Activated CD4-positive, alpha-beta T cell treated with anti-CD3 and anti-CD28 coated beads, Interleukin-2, amount 50 U/mL, for 48 hours (primary cell): ENCODE measurements around the gene MRPS22.
"Not testable (repeated sequence)": the region's sequence is repeated elsewhere in the genome, so short reads cannot be mapped to it uniquely, and the experiment has no call there.

Experiments
- DNase-seq, 2 experiments: peaks; one replicate each; pipeline ENCODE4 v3.0.0-alpha.2; 2020

Gene MRPS22

DNA sequence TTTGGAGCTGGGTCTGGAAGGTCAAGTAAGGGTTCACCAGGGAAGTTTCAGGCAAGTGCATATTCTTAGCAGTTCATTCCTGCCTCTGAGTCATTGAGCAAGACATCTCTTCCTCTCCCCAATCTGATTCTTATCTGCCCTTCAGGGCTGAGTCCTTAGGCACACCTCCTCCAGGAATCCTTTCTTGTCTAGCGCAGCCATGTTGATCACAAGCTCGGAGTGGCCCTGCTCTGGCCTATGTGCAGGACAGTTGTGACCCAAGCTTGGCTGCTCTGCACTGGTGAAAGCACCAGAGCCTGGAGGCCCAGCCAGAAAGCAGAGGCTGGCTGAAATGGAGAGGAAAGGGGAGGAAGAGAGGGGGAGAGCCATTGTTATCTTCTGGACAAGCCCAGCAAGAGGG is 30.9 kb upstream of the MRPS22 start:
- DNase-seq = no peak

DNA sequence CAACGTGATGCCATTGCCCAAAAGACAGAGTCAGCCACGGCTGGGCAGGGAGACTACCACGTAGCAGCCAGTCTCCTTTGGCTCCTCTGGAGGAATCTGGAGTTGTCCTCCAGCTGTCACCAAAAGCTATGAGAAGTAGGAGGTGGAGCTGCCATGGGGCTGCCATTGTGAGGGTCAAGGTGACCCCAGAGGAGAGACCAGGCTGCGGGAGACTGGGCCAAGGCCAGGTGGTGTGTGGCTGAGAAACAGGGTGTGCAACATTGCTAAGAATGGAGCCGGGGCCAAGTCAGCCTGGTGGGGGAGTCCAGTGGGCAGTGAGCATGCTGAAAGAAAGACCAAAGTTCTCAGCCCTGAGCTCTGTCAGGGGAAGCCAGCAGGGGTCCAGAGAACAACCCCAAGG is 29.9 kb upstream of the MRPS22 start:
- DNase-seq = no peak

DNA sequence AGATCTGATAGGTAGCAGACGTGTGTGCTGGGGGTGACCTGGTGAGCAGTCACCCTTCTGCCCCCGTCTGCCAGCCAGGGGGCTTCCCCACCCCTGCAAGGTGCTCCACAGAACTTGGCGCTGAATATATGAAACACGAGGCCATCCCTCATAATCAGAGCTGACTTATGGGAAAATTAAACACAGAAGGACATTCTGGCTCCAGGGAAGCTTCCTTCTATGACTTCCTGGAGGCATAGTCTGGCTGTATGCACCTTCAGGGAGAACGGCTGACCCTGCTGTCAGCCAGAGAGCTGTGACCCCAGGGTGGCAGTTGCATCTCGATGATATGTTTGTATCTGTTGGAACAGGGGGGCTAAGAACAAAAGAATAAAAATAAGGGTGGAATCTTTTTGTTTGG is 26.6 kb upstream of the MRPS22 start:
- no peak for DNase-seq

DNA sequence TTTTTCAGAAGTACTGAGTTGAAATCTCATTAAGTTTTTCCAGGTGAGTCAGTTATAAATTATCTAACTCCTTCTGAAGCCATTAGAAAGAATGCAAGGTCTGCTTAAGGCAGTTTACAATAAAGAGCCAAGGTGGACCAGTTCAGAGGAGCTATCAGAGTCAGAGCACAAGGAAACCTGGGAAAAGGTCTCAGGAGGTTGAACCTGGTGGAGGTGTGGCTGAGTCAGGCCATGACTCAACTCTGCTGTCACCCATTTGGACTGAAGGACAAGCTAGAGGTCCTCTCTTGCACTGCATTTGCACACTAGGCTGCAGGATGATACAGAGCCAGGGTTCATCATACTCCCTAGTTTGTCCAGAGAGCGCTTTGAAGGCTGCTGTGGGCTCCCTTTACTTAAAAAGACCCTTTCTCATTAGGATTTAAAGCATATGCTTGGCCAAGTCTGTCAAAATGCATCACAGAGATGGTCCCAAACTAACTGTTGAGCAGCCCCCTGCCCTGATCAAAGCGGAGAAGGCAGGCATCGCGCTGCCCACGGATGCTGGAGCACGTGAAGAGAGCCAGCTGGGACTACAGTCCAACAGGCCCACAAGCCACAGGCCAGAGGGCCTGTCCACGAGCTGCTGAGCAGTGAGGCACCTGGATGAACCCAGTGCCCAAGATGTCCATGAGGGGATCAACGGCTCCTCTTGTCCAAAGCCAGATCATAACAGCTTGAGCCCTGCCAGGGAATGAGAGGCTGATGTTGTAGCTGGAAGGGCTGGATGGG is 26.0 kb upstream of the MRPS22 start:
- no peak for DNase-seq

DNA sequence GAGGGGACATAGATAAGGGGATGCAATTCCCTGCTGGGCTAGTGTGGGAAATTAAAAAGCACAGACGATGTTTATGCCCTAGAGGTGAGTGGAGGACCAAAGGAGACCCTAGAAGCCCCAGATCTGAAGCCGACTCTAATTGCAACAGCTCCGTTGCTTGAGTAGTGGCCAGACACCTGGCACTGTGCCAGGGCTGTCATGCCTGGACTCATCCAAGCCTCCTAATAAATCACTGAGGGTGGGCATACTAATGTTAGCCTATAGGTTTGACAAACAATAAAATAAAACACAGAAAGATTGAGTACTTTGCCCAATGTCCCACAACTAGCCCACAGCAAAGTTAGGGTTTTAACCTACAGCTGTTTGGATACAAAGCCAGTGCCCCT is 25.4 kb upstream of the MRPS22 start:
- no peak for DNase-seq

DNA sequence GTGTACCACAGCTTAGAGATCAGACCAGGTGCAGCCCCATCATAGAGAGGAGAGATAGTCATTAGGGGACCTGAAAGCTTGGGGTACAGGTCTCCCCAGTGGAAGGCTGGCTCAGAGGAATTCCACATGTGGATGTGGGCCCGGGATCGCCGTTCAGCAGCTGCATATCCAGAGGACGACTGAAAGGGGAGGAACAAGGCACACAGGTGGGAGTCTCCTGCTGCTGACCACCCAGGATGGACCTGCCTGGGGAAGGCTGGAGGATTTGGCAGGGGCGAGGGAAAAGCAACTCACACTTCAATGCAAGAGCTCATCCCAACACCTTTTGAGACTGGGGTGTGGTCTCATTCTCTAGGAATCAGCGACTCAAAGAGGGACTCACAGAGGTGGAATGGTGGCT is 25.0 kb upstream of the MRPS22 start:
- DNase-seq = no peak

DNA sequence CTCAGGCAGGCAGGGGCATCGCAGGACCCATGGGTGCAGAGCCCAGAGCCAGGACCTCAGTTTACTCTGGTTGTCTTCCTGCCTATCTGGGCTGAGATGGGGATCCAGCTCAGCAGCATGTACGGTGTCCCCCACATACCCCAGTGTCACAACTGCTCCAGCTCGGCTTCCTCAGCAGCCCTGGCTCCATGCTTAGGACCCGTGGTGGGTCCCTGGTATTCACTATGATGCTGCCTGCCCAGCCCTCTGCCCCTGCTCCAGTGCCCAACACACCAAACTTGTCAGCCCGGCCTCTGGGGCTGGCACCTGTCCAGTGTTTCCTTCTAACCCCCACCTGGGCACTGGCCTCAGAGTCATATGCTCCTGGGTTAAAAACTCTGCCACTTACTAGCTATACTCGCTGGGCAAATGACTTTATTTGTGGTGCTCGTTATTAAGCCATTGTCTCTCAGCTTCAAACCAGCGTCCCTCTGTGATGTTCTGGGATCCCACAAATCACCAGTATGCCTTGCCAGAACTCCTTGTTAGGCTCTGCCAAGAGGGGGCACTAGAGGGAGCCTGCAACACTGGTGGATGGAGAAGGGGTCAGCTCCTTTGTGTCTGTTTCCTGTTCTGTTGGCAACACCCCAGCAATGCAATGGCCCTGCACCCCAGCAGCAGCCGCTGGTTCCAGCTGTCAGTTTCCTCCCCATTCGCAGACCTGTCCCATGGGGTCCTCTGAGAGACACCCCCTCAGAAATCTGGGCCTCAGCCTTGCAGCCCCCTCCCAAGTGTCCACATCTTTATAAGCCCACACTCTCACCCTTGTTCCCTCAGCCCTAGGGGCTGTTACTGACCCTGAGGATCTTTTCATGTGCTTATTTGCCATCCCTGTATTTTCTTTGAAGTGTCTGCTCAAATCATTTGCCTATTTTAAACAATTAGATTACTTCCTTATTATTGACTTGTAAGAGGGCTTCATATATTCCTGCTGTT is 24.1 kb upstream of the MRPS22 start:
- no peak for DNase-seq

DNA sequence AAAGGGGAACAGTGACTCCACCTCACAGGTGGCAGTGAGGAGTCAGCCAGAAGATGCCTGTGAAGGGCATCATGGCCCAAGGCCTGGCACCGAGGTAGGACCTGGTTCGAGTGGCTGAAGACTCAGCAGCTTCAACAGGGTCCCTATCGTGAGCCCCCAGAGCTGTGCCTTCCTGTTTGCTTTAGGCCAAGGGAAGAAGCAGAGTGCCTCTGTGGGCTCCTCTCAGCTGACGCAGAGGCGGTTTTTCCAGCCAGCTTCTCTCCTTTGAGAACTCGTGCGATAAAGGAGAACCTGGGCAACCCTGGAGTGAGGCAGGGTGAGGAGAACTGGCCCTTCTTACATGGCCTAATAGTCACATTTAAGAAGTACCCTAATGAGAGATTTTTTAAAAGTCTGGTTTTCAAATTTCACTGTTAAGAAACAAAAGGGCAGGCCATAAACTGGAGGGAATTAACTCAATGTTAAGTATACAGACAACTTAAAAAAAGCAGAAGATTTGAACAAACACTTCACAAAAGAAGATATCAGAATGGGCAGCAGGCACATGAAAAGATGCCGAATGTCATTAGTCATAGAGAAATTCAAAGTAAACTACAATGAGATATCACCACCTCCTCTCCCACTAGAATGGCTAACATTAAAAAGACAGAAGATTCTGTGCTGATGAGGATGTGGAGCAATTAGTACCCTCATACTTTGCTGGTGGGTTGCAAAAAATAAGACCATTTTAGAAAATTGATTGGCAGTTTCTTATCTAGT is 23.1 kb upstream of the MRPS22 start:
- DNase-seq = no peak

DNA sequence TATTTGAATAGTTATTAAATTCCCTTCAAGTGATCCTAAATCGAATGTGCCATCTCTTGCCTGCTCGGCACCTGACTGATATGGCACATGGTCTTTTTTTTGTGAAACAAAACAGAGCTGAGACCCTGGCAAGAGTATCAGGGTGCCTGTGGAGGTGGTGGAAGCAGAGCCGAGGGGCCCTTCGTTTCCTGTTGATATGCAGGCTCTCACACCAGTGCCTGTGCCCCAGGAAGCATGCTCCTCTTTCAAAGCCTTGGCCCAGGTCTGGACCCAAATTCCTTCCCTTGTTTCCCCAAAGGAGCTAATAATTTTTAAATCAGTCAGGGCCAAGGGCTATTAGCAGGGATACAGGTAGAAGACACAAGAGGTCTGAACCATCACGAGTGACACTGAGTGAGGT is 21.5 kb upstream of the MRPS22 start:
- DNase-seq = no peak

DNA sequence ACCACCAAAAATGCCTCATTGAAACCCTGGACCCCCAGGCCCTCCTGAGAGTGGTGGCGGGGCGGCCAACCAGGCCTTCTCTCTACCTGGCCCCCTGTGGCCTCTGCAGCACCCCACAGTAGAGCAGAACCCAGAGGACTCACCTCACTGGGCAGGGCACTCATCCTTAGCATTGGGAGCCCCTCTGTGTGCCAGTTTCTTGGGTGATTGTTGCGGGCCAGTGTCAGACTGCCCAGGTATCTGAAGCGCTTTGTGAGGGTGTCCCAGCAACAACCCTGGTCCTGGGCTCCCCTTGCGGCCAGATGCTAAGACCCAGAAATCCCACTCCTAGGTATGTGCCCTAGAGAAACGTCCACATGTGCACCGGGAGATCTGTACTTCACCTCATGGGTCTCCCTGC is 20.7 kb upstream of the MRPS22 start:
- no peak for DNase-seq

DNA sequence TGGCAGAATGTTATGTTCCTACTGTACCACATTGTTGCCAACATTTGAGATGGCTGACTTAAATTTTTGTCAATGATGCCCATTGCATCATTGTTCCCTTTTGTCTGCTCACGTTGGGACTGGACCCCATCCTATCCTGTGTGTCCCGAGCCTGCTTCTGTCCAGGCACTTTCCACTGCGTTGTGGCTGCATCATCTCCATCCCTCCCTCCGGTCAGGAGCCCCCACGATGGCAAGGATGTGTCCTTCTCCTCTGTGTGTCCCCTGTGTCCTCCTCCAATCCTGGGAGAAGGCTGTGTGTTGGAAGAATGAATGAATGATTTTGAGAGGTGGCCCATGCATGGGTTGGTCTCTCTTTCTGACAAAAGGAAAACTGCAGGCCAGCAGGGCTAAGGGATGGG is 19.4 kb upstream of the MRPS22 start:
- no peak for DNase-seq

DNA sequence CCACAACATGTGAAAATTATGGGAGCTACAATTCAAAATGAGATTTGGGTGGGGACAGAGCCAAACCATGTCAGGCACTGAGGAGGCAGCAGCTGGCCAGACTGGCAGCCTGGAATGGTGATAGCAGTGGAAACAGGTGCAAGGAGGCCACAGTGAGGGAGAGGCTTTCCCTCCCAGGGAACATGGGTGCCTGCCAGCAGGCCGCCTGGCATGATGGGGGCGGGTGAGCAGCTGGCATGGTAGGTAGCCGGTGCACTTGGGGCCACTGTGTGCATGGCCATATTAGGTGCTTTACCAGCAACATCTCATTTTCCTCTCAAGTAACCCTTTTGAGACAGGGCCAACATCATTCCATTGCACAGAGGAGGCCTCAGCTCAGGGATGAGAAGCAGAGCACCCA is 18.3 kb upstream of the MRPS22 start:
- DNase-seq = no peak

DNA sequence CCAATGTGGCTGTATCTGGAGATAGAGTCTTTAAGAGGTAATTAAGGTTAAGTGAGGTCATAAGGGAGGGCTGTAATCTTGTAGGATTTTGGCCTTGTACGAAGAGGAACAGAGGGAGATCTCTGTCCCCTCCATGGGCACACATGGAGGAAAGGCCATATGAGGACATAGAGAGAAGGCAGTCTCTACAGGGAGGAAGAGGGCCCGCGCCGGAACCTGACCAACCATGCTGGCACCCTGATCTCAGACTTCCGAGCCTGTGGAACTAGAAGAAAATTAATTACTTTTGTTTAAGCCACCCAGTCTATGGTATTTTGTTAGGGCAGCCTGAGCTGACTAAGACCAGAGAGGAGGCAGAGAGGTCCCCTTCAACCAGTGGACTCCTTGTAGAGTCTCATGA is 17.7 kb upstream of the MRPS22 start:
- no peak for DNase-seq

DNA sequence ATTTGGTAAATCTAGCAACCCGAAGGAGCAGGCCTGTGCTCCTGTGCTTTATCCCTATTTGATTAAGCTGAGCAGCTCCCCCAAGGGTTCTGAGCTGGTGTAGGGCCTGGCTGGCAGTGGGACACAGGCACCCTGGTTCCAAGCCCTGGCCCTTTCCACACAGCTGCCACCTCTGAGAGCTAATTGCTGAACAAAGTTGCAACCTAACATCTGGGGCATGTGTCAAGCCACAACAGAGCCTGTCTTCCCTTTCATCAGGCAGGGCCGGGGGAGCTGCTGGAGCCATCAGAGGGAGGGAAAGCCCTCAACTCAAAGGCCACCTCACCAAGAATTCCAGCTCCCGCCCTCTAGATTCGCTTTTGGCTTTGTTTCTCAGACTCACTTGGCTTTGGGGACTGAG is 17.1 kb upstream of the MRPS22 start:
- DNase-seq = no peak

DNA sequence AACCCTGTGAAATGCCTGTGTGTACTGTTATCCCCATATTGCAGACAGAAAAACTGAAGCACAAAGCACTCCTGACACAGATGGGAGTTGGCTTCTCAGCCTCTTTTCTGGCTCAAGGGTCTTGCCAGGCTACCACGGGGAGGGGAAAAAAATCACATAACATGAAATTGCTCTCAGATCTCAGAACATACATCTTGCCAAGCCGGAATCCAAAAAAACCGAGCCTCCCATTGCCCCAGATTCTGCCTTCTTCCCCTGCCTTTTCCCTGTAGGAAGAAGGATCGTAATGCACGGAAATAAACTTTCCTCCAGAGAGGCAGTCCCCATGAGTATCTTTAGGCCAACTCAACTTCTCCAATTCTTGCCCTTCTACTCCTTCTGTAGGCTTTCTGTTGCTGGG is 16.6 kb upstream of the MRPS22 start:
- no peak for DNase-seq

DNA sequence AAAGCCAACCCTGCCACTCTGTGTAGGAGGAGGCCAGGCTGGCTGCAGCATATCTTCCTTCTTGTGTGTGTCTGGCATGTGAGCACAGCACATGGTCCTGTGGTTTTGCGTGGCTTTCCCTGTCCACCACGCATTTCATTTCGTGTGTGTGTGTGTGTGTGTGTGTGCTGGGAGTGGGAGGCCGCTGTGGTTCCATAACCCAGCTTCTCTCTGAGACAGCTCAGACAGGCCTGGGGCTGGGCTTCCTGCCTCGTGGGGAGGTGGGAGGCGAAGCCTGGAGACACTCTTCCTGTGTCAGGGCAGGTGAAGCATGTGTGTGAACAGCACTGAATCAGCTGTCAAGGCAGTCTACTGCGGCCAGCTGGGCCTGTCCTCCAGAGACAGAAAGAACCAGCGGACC is 16.0 kb upstream of the MRPS22 start:
- DNase-seq = no peak

DNA sequence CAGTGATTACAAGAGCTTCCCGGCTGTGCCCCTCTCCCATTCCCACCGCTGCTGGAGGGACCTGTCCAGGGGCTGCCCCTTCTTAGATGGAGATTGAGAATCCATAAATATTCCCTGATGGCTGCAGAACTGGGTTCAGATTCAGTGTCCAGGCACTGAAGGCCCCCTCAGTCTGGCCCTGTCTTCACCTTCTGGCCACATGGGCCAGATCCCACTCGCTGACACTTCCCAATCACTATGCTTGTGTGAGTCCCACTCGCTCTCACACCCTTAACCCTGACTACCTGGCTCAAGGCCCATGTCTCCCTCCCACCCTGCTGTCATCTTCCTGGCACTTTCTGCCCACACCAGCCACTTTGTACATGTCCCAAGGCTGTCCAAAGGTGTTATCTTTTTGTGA is 15.5 kb upstream of the MRPS22 start:
- DNase-seq = no peak

DNA sequence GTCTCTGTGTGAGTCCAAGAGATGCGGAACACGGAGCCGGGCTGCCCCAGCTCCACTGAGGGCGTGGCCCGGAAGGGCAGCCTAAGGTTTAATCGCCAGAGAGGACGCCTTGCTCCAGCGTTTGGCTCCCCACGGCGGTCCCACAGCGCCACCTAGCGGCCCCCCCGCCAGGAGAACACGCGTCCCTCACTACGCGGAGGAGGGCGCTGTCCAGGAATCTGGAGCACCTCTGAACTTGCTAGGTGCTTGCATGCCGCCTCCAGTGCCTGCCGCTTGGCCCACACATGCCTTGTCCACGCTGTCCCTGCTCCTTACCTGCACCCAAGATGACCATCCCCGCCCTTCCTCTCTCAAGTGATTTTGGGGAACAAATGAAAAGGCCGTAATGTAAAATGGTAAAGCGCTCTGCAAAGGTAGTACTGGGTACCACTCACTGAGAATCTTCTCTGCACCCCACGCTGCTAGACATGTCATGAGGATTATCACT is 14.4 kb upstream of the MRPS22 start:
- peak; percentile 94 for DNase-seq

DNA sequence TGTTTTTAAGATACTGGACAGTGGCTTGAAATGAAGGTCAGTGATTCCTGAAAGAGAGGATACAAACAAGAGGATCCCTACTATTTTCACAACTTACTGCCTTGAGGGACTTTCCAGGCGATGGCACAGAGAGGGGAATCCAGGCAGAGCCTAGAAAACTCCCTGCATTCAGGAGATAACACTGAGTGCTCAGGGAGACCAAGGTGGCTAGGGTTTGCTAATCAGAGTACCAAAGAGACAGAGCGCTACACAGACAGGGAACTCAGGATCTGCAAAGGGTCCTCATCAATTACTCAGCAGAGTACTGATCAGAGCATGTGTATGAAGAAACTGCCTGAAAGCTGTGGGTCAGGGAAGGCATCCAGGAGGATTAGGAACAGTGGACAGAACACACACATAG is 11.7 kb upstream of the MRPS22 start:
- DNase-seq = no peak

DNA sequence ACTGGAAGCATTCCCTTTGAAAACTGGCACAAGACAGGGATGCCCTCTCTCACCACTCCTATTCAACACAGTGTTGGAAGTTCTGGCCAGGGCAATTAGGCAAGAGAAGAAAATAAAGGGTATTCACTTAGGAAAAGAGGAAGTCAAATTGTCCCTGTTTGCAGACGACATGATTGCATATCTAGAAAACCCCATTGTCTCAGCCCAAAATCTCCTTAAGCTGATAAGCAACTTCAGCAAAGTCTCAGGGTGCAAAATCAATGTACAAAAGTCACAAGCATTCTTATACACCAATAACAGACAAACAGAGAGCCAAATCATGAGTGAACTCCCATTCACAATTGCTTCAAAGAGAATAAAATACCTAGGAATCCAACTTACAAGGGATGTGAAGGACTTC is 9.1 kb upstream of the MRPS22 start:
- DNase-seq = not testable (repeated sequence)

DNA sequence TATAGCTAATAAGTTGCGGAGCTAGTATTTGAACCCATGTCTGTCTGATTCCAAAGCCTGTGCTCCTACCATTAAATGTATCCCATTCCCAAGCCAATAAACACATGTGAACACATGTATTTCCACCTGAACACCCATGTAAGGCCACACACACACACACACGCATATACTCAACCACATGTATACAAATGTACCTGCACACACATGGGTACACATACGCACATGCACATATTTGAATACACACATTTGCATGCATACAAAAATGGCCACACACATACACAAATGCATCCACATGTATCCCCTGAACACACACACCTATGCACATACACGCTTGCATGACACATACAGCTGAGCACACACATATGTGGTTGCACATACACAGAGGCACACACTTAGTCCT is 5.4 kb upstream of the MRPS22 start:
- no peak for DNase-seq

DNA sequence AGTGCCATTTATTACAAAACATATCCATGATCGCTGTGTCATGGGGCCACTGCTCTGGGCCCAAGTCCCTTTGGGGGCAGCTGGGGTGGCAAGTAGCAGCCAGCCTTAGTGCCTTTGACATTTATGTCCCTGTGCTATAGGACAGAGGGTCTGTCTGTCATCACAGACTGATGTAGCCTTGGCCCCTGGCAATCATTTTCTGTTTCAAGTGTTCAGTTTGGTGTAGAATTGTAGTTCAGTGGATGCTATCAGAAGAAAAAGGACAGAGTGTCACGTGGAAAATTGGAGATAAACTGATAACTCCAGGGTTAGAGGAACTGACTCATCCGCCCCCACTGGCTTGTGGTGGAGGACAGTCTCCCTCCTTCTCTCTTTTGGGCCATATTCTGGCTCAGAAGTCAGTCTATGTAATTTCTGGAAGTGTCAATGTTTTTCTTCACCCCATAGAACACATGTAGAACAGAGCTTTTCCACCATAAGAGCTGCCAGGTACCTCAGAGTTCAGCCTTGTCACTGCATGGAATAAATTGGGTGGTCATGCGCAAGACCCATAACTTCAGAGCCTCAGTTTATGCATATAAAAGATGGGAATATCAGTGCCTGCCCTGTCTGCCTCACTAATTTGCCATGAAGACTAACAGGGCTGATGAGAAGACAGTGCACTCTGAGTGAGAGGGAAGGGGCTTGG is 4.5 kb upstream of the MRPS22 start:
- peak; percentile 38 to 56 for DNase-seq

DNA sequence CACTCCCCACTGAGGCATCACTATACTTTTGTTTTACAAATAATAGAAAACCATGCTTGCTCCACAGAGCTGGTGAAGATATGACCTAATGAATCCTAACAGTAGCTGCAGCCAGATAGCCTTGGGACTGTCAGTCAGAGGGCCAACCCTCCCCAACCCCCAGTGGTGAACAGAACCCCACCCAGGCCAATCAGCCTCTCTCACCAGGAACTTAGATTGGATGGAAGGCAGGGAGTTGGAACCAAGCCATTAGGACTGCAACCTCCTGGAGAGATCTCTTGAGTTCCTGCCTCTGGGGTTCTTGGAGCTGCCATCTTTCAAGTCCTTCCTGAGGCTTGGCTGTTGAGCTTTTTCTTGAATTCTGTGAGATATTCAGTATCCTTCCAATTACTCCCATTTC is 3.0 kb upstream of the MRPS22 start:
- DNase-seq = no peak
